B cell (primary cell): ENCODE measurements around the gene CNNM4. TPM values are rescaled to one million over a fixed set of nuclear protein-coding genes. Genes with fewer than 3 reads are reported as not detected.

Source experiments
- ATAC-seq: fragments of 200-7000 bp; cut with Tn5 transposase; one replicate; pipeline ENCODE4 v1.10.0; 2021; ENCODE audit warnings: low read depth, mild to moderate bottlenecking, moderate number of reproducible peaks, moderate library complexity
- CTCF ChIA-PET: fragments of 350-600 bp; sonication (Branson Sonifier 250); formaldehyde crosslinking; loops from one replicate; lab custom pipeline; 2021; ENCODE audit warnings: antibody characterized with exemption, inconsistent platforms; lab: Charles Lee
- POLR2A ChIA-PET: fragments of 350-600 bp; sonication (Branson Sonifier 250); formaldehyde crosslinking; loops from one replicate; lab custom pipeline; 2021; ENCODE audit warnings: antibody characterized with exemption; lab: Charles Lee
- DNase-seq: peaks from one replicate; pipeline ENCODE4 v3.0.0; 2013
- H2AFZ ChIP-seq: 2 replicates; pipeline ENCODE4 v1.6.1; 2012; ENCODE audit warnings: mild to moderate bottlenecking, low read depth, low read length; ENCODE audit not compliant: insufficient read depth, poor library complexity, severe bottlenecking
- H3K27ac ChIP-seq, 2 donors: 1 replicate in 1 of 2; 2 replicates in 1 of 2; pipeline ENCODE4 v1.5.1; 2012 to 2013; ENCODE audit warnings: low read length in 2 of 2, mild to moderate bottlenecking in 2 of 2, moderate library complexity in 1 of 2
- H3K27me3 ChIP-seq, 4 experiments: fragments of 200-600 bp in 1 of 4; sonication (generic) in 1 of 4; replicated peaks in 1 of 4; 1 replicate in 2 of 4; 2 replicates in 2 of 4; pipeline versions ENCODE4 v1.6.1 to v1.7.0; 2013 to 2016; ENCODE audit warnings: low read length in 3 of 4, mild to moderate bottlenecking in 2 of 4, mixed read lengths in 1 of 4, moderate library complexity in 1 of 4; ENCODE audit not compliant: insufficient read depth in 4 of 4, control insufficient read depth in 3 of 4; ENCODE audit errors: control extremely low read depth in 1 of 4
- H3K36me3 ChIP-seq, 2 experiments: replicated peaks in 1 of 2; 1 replicate in 1 of 2; 2 replicates in 1 of 2; pipeline versions ENCODE4 v1.6.1 to v1.7.1; 2013; ENCODE audit warnings: low read length in 1 of 2; ENCODE audit not compliant: insufficient read depth in 2 of 2, control insufficient read depth in 1 of 2; ENCODE audit errors: control extremely low read depth in 1 of 2, extremely low read depth in 1 of 2
- H3K4me1 ChIP-seq, 2 donors: fragments of 200-600 bp in 1 of 2; sonication (generic) in 1 of 2; 1 replicate in 1 of 2; 2 replicates in 1 of 2; pipeline versions ENCODE4 v1.5.1 to v1.6.1; 2013 to 2017; ENCODE audit warnings: low read length in 2 of 2; ENCODE audit not compliant: control insufficient read depth in 2 of 2, insufficient read depth in 2 of 2
- H3K4me2 ChIP-seq: replicated peaks from 2 replicates; pipeline ENCODE3; 2012; ENCODE audit warnings: mild to moderate bottlenecking, low read depth, low read length; ENCODE audit not compliant: poor library complexity, severe bottlenecking
- H3K4me3 ChIP-seq, 5 experiments: fragments of 200-600 bp in 1 of 5; sonication (generic) in 1 of 5; 1 replicate in 3 of 5; 2 replicates in 2 of 5; pipeline versions ENCODE4 v1.5.1 to v1.7.0; 2011 to 2016; ENCODE audit warnings: low read length in 4 of 5, mild to moderate bottlenecking in 4 of 5, low read depth in 2 of 5, control low read depth in 1 of 5, moderate library complexity in 1 of 5; ENCODE audit not compliant: insufficient read depth in 1 of 5; ENCODE audit errors: control extremely low read depth in 1 of 5, extremely low read depth in 1 of 5
- H3K79me2 ChIP-seq: fragments of 200-600 bp; sonication (generic); one replicate; pipeline ENCODE4 v1.6.0; 2016; ENCODE audit warnings: low read length; ENCODE audit not compliant: control insufficient read depth, insufficient read depth
- H3K9ac ChIP-seq: fragments of 200-600 bp; sonication (generic); 2 replicates; pipeline ENCODE4 v1.6.1; 2017; ENCODE audit warnings: mild to moderate bottlenecking, low read length, moderate library complexity
- H3K9me3 ChIP-seq, 3 donors: one replicate each; pipeline versions ENCODE4 v1.6.1 to v1.7.1; 2013; ENCODE audit warnings: low read length in 2 of 3; ENCODE audit not compliant: control insufficient read depth in 2 of 3, insufficient read depth in 1 of 3; ENCODE audit errors: control extremely low read depth in 1 of 3
- H4K20me1 ChIP-seq: 2 replicates; pipeline ENCODE4 v1.6.0; 2012; ENCODE audit warnings: mild to moderate bottlenecking, low read length; ENCODE audit not compliant: insufficient read depth, control insufficient read depth, poor library complexity, severe bottlenecking
- H3K27ac Mint-ChIP-seq: one replicate; pipeline ENCODE4 v1.8.0; 2021; ENCODE audit warnings: mixed read lengths
- H3K27me3 Mint-ChIP-seq: one replicate; pipeline ENCODE4 v1.8.0; 2021; ENCODE audit warnings: mixed read lengths
- H3K4me1 Mint-ChIP-seq: one replicate; pipeline ENCODE4 v1.8.0; 2021; ENCODE audit warnings: mixed read lengths
- H3K4me3 Mint-ChIP-seq: one replicate; pipeline ENCODE4 v1.8.0; 2021; ENCODE audit warnings: mixed read lengths
- H3K9me3 Mint-ChIP-seq: one replicate; pipeline ENCODE4 v1.8.0; 2022; ENCODE audit warnings: mixed read lengths; ENCODE audit not compliant: insufficient read depth
- EZH2 ChIP-seq: IDR thresholded peaks from 2 replicates; pipeline ENCODE4 v1.6.1; 2012; ENCODE audit warnings: borderline replicate concordance, low read depth, mild to moderate bottlenecking, moderate library complexity, low read length; ENCODE audit not compliant: insufficient read depth, poor library complexity, severe bottlenecking
- WGBS: methylation state at CpG from one replicate; pipeline ENCODE4 v1.1.5; 2013; ENCODE audit warnings: missing lambda C conversion rate; ENCODE audit not compliant: insufficient coverage; 5-methylcytosine and 5-hydroxymethylcytosine counted together
- intact Hi-C: fragments of 100-400 bp; cut with micrococcal nuclease; formaldehyde crosslinking; loops from one replicate; pipeline ENCODE4 v1.10.0; 2022
- polyA plus RNA-seq: library from polyadenylated mRNA; depleted of rRNA; stranded (reverse); fragments of >200 nt; gene quantifications from 2 replicates; pipeline ENCODE4 v1.2.3, GENCODE V29; 2012
- total RNA-seq, 2 donors: library from RNA; stranded (reverse); fragments of 120-200 nt in 1 of 2; gene quantifications; 1 replicate in 1 of 2; 2 replicates in 1 of 2; pipeline versions ENCODE4 v1.2.3 to v1.2.4, GENCODE V29; 2013 to 2022
- TF ChIP-seq, protein P1 (sequence below): fragments of 200-600 bp; IDR thresholded peaks from one replicate; pipeline ENCODE4 v1.8.0; 2022; ENCODE audit warnings: antibody characterized with exemption, mild to moderate bottlenecking

The CNNM4 gene
- total and polyA plus RNA-seq, 2 donors (not counting 1 experiment from before 2014, with no cell fraction given) = 15.1 to 24.0 TPM

DNA sequence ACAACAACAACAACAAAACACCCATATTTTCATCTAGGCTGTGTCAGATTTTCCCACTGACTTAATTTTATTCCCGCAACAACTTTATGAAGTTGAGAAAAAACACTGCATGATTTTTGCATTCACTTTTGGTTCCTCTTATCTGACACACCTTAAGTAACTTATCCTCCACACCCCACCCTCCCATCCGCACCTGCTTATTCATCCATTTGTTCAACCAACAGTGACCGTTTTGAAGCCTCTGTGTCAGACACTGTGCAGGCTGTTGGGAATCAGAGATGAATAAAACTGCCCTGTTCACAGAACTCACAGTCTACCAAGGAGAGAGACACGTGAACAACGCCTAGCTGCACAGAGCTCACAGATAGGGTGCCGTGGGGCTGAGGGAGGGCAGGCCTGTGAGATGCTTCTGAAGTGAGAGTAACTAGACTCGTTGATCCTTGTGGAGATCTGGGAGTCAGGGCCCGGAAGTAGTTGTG lies 7.4 kb downstream of the CNNM4 start:
- Histone ChIP-seq H4K20me1 (peaks cover 12% of the 10 kb centered on the region), H3K27ac (peak overlapping the region; percentile 34 to 62), H3K79me2 (peaks cover 95% of the 10 kb centered on the region), H3K36me3 (peaks cover 0 to 4% of the 10 kb centered on the region in 2 experiments), H3K9me3 (no peaks in the 10 kb centered on the region), H2AFZ (no peak overlapping the region), H3K9ac (peak overlapping the region; percentile 19), H3K4me1 (peaks cover 41 to 71% of the 10 kb centered on the region in 2 donors), H3K4me2 (peak overlapping the region; percentile 59), H3K4me3 (peak overlapping the region in 3 of 5 experiments; percentile 6 to 27 (median 11)), H3K27me3 (no peaks in the 10 kb centered on the region)
- CTCF ChIA-PET = interaction anchor here (1.3 to 1.5 kb wide), 2 partner anchors 33 to 90 kb away, joined by 4 to 6 read pairs; partner anchors contain the start of gene ANKRD39
- H3K4me3 Mint-ChIP-seq = peak overlapping the region; percentile 80
- no peaks in the 10 kb centered on the region for H3K9me3 Mint-ChIP-seq
- DNase-seq = peak; percentile 69
- peaks cover 71% of the 10 kb centered on the region for H3K4me1 Mint-ChIP-seq
- H3K27me3 Mint-ChIP-seq = no peaks in the 10 kb centered on the region
- intact Hi-C loops = loop anchor here (2.0 kb wide), 1 partner anchor 35 kb away; no protein-coding TSS in a partner anchor
- 79% methylated on average over 6 of the region's 8 CpGs for WGBS
- H3K27ac Mint-ChIP-seq = peak overlapping the region; percentile 87
- peak; percentile 71 for ATAC-seq
- TF ChIP-seq, protein P1, sequence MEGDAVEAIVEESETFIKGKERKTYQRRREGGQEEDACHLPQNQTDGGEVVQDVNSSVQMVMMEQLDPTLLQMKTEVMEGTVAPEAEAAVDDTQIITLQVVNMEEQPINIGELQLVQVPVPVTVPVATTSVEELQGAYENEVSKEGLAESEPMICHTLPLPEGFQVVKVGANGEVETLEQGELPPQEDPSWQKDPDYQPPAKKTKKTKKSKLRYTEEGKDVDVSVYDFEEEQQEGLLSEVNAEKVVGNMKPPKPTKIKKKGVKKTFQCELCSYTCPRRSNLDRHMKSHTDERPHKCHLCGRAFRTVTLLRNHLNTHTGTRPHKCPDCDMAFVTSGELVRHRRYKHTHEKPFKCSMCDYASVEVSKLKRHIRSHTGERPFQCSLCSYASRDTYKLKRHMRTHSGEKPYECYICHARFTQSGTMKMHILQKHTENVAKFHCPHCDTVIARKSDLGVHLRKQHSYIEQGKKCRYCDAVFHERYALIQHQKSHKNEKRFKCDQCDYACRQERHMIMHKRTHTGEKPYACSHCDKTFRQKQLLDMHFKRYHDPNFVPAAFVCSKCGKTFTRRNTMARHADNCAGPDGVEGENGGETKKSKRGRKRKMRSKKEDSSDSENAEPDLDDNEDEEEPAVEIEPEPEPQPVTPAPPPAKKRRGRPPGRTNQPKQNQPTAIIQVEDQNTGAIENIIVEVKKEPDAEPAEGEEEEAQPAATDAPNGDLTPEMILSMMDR = no peak
- no peak for TF ChIP-seq EZH2
- POLR2A ChIA-PET = no interaction called here

DNA sequence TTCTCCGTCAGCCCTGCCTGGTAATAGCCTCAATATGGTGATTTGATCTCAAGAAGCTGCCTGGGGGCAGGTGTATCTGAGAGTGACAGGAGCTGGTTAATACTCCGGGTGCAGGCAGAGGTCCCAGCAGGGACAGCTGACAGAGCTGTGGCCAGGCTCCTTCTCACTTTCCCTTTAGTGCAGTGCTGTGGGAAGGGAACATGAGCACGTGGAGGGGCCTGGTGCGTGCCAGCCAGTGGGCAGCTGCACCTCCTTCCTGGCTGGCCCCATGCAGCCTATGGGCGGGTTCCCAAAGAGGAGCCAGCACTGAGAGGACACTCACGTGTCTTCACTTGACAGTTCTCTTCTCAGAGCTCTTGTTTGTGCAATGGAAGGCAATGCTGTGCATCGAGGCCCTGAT lies 9.1 kb downstream of the CNNM4 start:
- DNase-seq (no peak), ATAC-seq (no peak)
- Histone ChIP-seq H3K4me1 (peaks cover 33 to 70% of the 10 kb centered on the region in 2 donors), H3K9ac (no peak overlapping the region), H3K4me2 (no peak overlapping the region), H3K79me2 (peaks cover 88% of the 10 kb centered on the region), H3K36me3 (peaks cover 0 to 4% of the 10 kb centered on the region in 2 experiments), H4K20me1 (no peaks in the 10 kb centered on the region), H3K27me3 (no peaks in the 10 kb centered on the region), H3K27ac (no peak overlapping the region), H2AFZ (no peak overlapping the region), H3K4me3 (no peak overlapping the region), H3K9me3 (no peaks in the 10 kb centered on the region)
- Mint-ChIP-seq H3K27me3 (no peaks in the 10 kb centered on the region), H3K9me3 (no peaks in the 10 kb centered on the region), H3K4me1 (peaks cover 63% of the 10 kb centered on the region), H3K4me3 (no peak overlapping the region), H3K27ac (peak overlapping the region; percentile 46)
- TF ChIP-seq, protein P1 = no peak
- no peak for TF ChIP-seq EZH2
- POLR2A ChIA-PET = no interaction called here
- intact Hi-C loops = loop anchor here (2.0 kb wide), 1 partner anchor 33 kb away; no protein-coding TSS in a partner anchor
- 88% methylated on average over 7 of the region's 7 CpGs for WGBS
- CTCF ChIA-PET = interaction anchor here (0.6 kb wide), 1 partner anchor 225 kb away, joined by 3 read pairs; no protein-coding TSS in a partner anchor
